ENCODE data around the gene SERPIND1.
A peak's percentile ranks its signal among the peaks of the same experiment; 100 is the strongest.
"Not testable (repeated sequence)": the region's sequence is repeated elsewhere in the genome, so short reads cannot be mapped to it uniquely, and the experiment has no call there.

The SERPIND1 gene

GRCh38 chr22:20747223-20747622 is 26.7 kb upstream of the SERPIND1 start:
- DNase-seq (ENCODE audit: low spot score) (no peak), FAIRE-seq (no peak)

- FAIRE-seq (no peak), DNase-seq (ENCODE audit: low spot score) (no peak)
Measured at GRCh38 chr22:20748082-20748481, 25.8 kb upstream of the SERPIND1 start.

DNA sequence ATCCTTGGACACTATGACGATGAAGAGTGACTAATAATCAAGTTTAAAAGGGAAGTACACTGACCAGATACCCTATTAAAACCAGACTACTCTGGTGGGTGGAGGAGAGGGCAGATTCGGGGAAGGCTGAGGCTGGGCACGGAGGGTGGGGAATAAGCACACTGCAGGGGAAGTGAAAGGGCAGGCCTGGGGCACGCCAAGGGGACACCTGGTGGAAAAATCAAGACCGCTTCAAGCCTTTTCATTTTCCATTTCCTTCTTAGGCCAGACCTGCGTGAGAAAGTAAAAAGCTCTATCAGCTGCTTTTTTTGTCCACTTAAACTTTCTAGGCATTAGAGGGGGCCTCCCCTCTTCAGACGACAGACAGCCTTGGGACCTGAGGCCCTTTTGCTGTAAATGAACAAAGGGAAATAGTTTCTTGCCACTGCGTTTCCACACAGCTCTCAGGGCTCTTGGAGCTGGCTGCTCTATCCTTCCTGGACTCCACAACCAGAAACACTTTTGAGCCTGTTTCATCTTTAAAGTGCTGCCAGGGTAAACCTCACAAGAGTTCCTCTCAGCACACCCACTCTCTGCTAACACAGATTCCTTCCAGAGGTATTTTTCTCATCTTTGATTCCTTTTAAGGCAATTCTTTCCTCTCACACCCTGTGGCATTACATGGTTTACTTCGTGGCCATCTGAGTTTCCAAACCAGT is 25.0 kb upstream of the SERPIND1 start:
- no peak for FAIRE-seq
- no peak for DNase-seq (ENCODE audit: low spot score)

- DNase-seq (ENCODE audit: low spot score): no peak
- FAIRE-seq: no peak
Measured at GRCh38 chr22:20749453-20749852, 24.5 kb upstream of the SERPIND1 start.

DNA sequence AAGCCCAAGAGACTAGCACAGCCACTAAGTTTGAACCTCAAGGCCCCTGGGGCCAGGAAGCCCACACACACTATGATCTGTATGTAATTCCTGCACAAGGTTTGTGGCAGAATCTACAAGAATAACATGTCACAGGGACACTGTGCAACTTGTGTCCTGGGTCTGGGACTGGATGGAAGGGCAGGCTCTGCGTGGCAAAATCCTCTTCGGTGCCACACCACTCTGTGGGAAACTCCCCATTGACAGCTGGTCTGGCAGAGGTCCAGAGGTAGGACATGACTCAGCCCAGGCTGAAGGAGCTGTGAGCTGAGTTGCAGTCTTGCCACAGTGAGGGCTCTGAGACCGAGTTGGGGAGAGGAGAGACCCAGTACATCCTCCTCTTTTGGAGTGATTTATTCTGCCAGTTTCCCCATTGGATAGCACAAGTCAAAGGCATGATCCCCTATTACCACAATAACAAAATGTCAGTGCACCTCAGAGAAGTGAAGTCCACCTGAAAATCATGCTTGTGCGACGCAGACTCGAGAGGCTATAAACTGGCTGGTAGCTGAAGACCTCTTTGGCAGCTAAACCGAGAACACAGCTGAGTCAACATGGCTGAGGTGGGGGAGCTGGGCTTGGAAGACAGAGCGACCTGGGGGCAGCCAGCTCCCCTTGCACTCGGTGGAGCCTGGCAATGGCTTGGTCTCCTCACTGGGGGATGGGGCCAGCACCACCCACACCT is 23.3 kb upstream of the SERPIND1 start:
- FAIRE-seq (no peak), DNase-seq (ENCODE audit: low spot score) (peak; percentile 87)

DNA sequence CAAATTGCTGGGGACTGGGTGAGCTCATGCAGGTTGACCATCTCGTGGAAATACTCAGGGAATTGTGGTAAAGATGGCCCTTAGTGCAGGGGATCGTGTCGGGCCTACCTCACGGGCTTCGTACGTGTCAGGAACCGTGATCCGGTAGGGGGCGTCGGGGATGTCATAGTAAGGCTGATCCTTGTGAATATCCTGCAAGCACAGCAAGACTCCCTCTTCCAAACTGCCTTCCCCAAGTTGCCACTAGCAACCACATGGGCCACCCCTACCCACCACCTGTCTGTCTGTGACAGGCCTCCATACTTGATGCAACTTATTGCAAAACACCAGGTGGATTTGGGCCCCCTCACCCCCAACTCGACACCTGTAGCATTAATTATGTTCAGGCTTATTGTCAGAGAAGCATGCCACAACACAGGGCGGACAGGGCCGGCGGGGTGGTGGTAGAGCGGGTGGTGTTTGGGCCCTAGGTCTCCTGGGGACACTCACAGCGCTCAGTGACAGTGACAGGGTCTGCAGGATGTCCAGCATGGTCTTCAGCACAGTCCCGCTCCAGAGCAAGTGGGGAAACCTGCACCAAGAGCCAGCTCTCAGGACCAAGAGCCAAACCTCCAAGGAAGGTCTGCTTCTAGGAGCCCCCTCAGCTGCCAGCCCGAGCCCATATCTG is 22.6 kb upstream of the SERPIND1 start:
- peak; percentile 30 for FAIRE-seq

DNA sequence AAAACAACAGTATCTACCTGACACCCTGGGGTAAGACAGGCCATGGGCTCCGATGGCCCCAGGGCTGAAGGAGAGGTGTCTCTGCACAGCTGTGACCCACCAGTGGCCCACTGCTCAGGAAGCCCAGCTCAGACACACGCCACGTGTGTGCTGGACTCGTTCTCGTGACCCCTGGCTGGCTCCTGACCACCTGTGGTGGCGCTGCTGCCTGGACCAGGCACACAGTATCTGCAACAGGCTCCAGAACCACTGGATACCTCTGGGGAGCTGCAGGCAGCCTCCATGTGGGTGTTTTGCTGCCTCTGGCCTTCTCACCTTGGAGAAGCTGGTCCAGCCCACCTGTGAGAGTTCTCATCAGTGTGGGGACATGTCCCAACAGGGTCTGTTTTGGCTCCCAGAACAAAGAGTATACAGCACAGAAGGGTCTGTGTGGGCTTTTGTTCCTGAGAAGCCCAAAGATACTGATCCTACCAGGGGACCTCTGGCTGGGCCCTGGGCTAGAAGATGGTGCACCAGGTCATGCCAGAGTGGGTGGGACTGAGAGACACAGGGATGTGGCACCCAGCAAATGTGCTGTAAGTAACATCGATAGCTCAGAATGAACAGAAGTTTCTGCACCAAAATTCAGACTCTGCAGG is 21.7 kb upstream of the SERPIND1 start:
- FAIRE-seq: no peak
- no peak for DNase-seq (ENCODE audit: low spot score)

More for the DNA sequence above, 22.6 kb upstream of the SERPIND1 start:
- DNase-seq (ENCODE audit: low spot score): no peak

- FAIRE-seq (no peak), DNase-seq (ENCODE audit: low spot score) (no peak)
Measured at GRCh38 chr22:20752873-20753272, 21.0 kb upstream of the SERPIND1 start.

DNA sequence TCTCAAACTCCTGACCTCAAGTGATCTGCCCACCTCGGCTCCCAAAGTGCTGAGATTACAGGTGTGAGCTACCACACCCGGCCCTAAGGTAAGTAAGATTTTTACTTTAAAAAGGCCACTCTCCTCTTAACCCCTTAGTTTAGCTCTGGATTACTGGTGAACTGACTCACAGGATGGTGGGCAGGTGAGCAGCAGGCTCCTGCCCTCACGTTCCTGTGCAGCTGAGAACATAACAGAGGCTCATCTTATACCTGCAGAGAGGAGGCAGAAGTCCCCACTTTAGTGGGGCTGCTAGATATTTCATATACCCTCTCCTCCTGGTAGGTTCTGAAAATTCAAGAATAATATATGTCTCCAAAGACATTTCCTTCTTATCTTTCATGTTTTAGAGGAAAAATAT is 17.1 kb upstream of the SERPIND1 start:
- no peak for FAIRE-seq
- DNase-seq (ENCODE audit: low spot score): no peak

DNA sequence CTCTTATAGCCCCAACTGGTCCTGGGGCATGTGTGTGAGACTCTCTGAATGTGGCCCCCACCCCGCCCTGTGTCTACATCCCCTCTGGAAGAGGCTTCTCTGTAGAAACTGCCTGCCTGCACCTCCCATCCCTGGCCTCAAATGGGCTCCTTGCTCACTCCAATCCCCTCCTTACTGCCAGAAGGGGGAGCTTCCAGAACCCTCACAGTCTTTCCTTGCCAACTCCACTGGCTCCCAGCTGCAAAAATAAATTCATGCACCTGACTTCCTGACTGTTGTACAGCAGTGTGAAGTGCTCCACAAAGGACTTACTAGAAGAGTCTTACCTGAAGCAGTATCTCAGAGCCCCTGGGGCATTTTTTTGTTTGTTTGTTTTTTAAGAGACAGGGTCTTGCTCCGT is 15.2 kb upstream of the SERPIND1 start:
- no peak for FAIRE-seq
- no peak for DNase-seq (ENCODE audit: low spot score)

GRCh38 chr22:20760084-20760483 is 13.8 kb upstream of the SERPIND1 start:
- DNase-seq (ENCODE audit: low spot score) (no peak), FAIRE-seq (no peak)

DNA sequence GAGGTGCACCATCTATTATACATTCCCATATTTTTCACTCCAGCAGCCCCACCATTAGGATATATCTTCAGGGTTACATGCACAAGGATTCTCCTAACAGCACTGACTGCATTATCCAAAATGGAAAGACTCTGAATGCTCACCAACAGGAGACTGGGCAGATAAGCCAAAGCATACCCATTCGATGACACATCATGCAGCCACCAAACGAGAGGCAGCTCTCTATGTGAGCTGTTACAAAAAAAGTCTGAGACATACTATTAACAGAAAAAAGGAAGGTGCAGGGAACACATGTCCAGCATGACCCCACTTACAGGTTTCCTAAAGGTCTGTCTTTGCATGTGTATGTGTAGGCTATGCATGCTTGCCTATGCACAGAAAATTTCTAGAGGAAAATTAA is 12.4 kb upstream of the SERPIND1 start:
- no peak for DNase-seq (ENCODE audit: low spot score)
- FAIRE-seq: no peak

DNA sequence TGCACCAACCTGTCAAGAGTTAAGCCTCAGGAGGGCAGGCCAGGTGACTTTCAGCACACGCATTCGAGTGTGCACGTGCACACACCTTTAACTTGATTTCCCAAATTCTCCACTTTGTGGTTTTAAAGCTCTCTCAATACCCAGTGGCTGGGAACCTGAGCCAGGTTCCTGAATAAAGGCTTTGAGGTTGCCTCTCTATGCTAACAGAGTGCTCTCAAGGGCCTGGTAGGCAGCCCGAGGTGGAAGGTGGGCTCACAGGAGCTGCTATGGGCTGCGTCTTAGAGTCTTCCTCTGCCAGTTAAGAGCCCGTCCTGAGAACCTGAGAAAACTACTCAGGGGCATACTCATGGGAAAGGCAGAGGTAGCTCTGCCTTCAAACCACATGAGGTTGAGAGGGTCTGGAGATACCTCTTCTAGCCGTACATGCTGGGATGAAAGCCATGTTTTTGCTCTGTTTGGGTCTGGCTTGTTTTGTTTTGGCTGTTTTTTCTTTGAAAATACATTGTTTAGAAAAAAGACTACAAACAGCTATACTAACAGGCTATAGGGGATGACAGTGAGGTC is 11.6 kb upstream of the SERPIND1 start:
- DNase-seq (ENCODE audit: low spot score) (no peak), FAIRE-seq (no peak)

- DNase-seq (ENCODE audit: low spot score) (no peak), FAIRE-seq (peak; percentile 95)
Measured at GRCh38 chr22:20763630-20764470, 10.1 kb upstream of the SERPIND1 start.

DNA sequence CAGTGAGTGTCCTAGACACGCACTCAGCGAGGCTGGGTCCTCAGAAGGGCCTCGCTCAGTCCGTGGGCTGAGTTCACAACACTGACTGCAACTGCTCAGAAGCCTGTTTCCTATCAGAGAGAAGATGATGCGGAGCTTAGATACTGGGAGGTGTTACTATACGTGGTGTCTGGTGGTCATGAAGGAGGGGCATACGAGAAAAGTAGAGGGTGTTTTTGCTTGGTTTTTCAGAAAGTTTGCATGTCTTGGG is 9.5 kb upstream of the SERPIND1 start:
- FAIRE-seq (no peak), DNase-seq (ENCODE audit: low spot score) (no peak)

- peak; percentile 37 for FAIRE-seq
Measured at GRCh38 chr22:20764729-20765128, 9.2 kb upstream of the SERPIND1 start.

GRCh38 chr22:20765938-20766337 is 8.0 kb upstream of the SERPIND1 start:
- no peak for FAIRE-seq

More at GRCh38 chr22:20764729-20765128, 9.2 kb upstream of the SERPIND1 start:
- DNase-seq (ENCODE audit: low spot score): no peak

DNA sequence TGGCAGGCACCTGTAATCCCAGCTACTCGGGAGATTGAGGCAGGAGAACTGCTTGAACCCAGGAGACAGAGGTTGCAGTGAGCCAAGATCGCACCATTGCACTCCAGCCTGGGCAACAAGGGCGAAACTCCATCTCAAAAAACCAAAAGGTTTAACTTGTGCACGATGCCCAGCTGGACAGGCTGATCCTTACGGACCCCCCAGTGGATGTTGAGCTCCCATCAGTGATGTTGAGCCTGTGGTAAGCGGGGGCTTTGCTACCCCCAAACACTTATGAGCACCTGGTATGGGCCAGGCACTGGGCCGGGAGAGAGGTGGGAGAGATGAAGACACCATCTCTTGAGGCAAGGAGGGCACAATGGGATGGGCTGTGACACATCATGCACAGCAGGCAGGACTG is 7.4 kb upstream of the SERPIND1 start:
- no peak for DNase-seq (ENCODE audit: low spot score)
- FAIRE-seq: no peak

More at GRCh38 chr22:20765938-20766337, 8.0 kb upstream of the SERPIND1 start:
- no peak for DNase-seq (ENCODE audit: low spot score)

GRCh38 chr22:20769496-20769826 is 4.5 kb upstream of the SERPIND1 start:
- DNase-seq (ENCODE audit: low spot score); FAIRE-seq: not testable (repeated sequence)

DNA sequence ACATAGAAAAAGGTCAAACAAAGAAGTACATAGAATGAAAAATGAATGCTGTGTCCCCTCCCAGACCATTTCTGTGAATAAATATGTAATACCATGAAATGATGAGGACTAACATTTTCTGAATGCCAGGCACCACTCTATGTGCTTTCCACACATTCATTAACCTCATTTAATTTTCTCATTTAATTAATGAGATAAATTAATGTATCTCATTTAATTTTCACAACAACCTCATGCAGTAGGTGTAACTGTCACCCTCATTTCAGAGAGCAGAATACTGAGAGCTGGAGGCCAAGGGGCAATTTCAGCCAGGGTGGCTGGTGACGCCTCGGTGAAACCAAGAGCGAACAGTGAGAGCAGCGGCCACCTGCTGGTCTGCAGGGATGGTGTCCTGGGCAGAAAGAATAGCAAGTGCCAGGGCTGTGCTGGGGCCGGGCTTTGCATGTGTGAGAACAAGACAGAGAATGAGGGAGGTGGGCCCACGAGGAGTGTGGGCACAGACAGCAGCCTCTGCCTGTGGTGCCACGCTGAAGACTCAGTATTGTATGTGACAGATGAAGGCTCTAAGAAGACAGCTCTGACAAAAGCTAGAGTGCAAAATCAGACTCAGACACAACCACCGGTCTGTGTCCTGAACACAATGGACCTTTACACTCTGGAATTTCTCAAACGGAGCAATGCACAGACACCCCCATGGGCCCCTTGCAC is 1.8 kb upstream of the SERPIND1 start:
- FAIRE-seq: peak; percentile 40
- no peak for DNase-seq (ENCODE audit: low spot score)

Data from urothelium cell line (cell line).